ENCODE measurements around the gene THAP9. TPM values are rescaled to one million over a fixed set of nuclear protein-coding genes. Genes with fewer than 3 reads are reported as not detected.
"Not testable (repeated sequence)": the region's sequence is repeated elsewhere in the genome, so short reads cannot be mapped to it uniquely, and the experiment has no call there.

The THAP9 gene
- total RNA-seq, 1 donor from 2014 or later, result 21.4 TPM

GRCh38 chr4:82898322-82899243 is 2.0 kb upstream of the THAP9 start:
- no peak for DNase-seq

DNA sequence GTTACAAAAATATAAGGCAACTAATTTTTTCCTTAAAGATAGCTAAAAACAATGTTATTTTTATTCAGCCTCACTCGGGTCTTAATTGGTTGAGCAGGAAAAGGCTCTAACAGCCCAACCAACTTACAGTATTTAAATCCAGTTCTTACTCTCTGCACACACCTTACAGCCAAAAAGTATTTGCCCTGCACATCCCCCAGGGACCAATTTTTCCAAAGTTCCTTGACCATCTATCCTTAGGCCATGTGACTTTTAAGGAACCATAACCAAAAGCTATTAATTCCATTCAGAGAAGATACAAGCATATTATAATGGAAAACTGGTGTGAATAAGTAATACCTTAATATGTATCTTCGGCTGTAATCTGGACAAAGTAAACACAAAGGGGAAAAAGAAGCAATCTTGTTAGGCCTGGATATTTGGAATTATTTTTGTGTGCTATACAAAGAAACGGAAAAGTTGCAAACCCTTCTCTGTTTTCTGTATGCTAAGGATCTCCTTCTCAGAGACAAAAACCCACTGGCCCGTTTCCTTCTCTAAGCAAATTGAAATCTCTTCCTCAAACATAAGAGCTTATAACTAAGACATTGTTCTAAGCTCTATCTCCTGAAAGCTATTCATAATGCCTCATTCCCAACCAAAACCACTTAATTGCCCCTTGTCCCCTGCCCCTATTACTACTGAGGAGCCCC is 1.0 kb upstream of the THAP9 start:
- DNase-seq, result no peak

GRCh38 chr4:82900066-82900410 is 497 bp upstream of the THAP9 start:
- DNase-seq, result no peak

DNA sequence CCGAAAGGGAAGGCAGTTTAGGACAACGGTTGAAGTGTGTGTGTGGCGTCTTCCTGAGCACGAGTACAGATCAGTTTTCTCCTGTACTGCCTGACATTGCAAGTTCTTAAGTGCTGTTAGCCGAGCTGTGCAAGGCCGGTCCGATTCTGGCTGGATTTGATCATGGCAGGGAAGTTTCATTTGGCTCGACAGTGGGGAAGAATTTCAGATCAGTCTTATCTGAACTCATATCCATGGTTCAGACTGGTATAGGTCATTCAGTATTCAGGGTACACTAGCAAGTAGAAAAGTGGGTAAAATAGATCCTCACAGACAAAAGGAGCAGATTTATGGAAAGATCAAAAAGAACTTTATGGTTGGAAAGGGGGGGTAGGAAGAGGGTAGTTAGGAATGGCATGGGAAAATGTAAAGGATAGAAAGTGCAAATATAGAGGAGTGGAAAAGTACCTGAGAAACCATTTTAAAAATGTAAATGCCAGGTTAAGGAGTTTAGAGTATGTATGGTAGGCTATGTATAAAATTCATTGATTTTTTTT is 716 bp downstream of the THAP9 start:
- no peak for DNase-seq

DNA sequence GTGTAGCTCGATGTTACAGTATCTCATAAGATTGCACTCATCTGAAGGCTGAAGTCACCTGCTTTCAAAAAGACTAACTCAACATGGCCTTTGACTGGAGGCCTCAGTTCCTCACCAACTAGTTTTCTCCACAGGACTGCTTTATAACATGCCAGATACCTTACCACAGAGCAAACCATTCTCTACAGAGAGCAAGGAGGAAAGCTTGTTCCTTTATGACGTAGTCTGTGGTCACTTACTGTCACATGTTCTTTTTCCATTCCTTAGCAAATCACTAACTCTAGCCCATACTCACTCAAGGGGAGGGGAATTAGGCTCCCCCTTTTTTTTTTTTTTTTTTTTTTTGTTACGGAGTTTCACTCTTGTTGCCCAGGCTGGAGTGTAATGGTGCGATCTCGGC is 3.2 kb downstream of the THAP9 start:
- no peak for DNase-seq

DNA sequence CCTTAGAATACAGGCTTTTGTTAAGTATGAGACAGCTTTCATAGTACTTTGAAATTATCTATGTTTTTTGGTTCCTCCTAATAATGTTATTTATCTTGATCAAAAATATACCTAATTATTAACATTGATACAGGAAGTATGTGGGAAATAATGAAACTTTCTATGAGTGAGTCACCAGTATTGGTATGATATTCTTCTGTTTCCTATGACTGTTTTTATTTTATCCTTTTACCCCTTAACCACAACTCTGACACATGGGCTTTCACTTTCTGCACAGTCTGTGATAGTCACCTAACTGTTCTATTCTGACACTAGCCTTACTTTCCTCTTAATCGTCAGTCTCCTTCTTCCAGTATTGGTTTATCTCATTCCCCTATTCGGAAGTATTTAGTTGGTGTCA is 4.7 kb downstream of the THAP9 start:
- DNase-seq, result no peak

DNA sequence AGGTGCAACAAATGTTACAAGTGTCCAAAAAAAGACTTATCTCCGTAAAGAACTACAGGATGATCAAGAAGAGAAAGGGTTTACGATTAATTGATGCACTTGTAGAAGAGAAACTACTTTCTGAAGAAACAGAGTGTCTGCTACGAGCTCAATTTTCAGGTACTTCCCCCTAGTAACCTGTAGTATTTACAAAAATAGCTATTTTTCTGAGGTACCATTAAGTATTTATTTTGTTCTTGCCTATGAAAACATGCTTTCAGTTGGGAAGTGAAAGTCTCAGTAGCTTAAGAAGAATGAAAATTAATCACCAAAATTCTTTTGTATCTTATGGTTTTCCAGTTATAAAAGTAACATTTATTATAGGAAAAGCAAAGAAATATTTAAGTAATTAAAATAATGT is 5.9 kb downstream of the THAP9 start:
- no peak for DNase-seq

DNA sequence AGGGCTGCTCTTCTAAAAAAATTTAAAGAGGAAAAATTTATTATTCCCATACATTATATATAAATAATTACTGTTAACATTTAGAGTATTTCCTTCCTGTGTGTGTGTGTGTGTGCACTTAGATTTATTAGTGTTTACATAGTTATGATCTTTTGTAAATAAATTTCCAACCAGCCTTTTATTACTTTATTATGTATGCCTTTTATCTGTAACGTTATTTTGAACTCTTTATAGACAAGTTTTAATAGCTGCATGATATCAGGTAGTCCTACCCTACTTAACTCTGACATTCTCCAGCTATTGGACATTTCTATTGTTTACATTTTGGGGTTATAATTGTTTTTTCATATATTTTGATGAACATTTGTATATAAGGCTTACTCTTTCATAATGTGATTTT is 8.8 kb downstream of the THAP9 start:
- DNase-seq, result no peak

DNA sequence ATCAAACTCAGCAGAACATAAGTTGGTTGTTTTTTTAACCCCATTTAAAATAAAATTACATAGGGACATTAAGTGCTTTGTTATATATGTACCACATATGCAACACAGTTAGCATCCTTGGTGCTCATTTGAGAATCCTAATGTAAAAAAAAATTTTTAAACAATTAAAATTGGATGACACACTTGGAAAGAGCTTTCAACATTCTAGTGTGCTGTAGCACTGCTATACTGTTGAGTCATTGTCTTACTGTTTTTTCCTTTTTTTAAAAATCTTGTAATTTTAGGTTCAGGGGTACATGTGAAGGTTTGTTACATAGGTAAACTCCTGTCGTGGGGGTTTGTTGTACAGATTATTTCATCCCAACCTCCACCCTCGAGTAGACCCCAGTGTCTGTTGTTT is 12.8 kb downstream of the THAP9 start:
- DNase-seq, result no peak

GRCh38 chr4:82913968-82914367 is 13.4 kb downstream of the THAP9 start:
- not testable (repeated sequence) for DNase-seq

GRCh38 chr4:82918091-82918490 is 17.6 kb downstream of the THAP9 start:
- DNase-seq, result no peak

DNA sequence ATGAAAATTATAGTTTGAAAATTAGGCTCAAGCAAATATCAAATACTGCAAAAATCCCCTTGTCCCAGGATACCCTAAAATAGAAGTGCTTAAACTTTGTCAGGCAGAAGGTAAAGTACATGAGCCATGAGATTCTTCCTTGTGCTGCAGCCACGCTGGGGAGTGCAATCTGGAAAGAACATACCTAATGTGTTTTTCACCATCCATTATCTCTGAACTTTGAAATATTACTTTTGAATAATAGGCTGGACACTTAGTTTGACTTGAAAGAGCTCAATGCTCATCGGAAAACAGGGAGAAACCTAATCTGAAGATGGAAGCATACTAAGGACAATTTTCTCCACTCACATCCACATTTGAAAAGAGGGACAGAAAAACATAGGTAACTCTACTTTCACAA is 18.9 kb downstream of the THAP9 start:
- no peak for DNase-seq

GRCh38 chr4:82921795-82922194 is 21.3 kb downstream of the THAP9 start:
- no peak for DNase-seq

GRCh38 chr4:82930848-82931755 is 30.6 kb downstream of the THAP9 start:
- DNase-seq, result no peak

DNA sequence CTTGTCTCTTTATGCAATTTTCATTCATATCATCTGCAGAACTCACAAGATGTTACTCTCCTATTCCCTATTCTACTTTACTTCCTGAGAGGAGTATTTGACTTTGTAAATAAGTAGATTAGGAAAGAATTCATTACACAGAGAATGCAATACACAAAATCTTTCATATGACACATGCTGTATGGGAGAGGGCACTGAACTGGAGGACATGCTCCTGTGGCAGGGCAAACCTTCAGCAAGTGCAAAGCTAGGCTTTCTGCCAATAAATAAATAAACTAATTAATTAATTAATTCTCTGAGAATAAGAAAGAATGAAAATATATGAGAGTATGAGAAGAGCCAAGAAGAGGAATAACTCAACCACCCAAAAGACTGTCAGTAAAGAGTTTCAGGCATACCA is 33.9 kb downstream of the THAP9 start:
- DNase-seq, result no peak

DNA sequence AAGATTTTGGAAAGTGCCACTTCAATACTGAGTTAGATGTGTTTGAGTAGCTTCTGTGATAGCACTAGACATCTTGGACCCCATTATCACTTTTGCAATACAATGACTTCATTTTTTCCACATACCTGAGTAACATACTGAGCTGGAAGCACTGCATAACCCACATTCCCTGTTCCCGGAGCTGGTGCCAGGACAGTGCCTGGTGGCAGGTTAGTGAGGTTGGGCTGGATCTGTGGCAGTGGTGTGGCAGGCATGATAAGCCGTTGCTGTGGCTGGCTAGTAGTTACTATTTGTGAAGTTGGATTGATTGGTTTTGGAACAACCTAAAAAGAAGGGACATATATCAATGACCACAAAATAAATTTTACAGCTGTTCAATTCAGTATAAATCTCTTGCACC is 38.9 kb downstream of the THAP9 start:
- DNase-seq, result no peak

DNA sequence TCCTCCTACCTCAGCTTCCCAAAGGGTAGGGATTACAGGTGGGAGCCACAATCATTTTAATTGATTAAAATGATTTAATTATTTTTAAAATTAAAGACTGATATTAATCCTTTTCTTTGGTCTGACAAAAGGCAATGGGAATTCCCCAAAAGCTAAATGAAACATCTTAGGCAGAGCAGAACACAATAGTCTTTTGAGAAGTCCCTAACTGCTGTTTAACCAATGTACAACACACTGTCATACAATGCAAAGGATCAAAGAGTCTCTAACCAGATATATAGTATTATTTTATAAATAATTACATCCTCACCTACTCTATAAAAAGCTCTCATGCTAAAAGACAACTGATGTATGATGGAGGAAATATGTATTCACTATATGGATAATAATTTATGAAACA is 47.0 kb downstream of the THAP9 start:
- no peak for DNase-seq

GRCh38 chr4:82948647-82949204 is 48.2 kb downstream of the THAP9 start:
- no peak for DNase-seq

GRCh38 chr4:82951196-82951595 is 50.7 kb downstream of the THAP9 start:
- DNase-seq, result no peak

DNA sequence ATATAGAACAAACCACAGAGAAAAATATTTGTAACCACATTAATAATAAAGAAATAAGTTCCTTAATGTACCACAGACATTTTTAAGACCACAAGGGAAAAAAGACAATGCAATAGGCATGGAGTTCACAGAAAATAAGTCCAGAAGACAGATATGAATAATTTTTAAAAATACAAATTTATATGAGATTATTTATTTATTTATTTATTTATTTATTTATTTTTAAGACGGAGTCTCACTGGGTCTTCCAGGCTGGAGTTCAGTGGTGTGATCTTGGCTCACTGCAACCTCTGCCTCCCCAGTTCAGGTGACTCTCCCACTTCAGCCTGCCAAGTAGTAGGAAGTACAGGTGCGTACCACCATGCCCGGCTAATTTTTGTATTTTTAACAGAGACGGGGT is 53.7 kb downstream of the THAP9 start:
- DNase-seq, result no peak

DNA sequence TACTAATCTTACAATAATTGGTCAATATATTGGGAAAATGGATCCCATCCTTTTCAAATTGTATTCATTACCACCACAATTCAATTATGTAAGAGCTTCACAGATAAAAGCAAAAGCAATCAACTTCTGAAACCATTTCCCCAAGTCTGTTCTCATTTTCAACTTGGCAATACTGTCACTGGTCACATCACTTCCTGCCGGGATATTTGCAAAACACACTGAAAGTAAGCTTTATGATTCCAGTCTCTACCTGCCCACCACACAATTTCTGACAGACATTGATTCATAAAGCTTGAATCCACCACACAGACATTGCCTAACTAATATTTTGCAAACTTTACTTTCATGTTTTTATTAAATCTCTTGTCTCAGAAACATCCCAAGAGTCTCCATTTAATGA is 56.5 kb downstream of the THAP9 start:
- no peak for DNase-seq

DNA sequence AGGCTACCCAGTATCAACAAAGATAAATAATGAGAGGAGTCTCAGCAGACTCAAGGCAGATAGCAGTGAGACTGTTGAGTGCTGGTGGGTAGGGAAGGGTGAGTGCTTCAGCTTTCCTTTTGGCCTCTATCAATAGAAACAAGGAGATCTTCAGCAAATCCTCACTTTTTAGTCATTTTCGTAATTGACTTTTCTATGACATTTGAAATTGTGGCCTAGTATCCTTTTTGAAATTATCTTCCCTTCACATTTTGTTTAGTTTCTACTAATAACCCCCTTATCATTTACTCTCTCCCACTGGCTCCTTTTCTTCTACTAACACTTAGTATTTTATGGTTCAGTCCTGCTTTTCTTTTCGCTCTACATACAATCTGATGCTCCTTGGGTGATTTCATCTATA is 65.2 kb downstream of the THAP9 start:
- no peak for DNase-seq

All from occipital lobe (tissue), 2 donors.